Activated CD4-positive, alpha-beta T cell treated with anti-CD3 and anti-CD28 coated beads, Interleukin-2, amount 50 U/mL, for 24 hours (primary cell): ENCODE measurements around the gene EPB42.

Source experiments
- DNase-seq, 2 donors: peaks; one replicate each; pipeline ENCODE4 v3.0.0-alpha.2; 2020; ENCODE audit warnings: low read depth in 1 of 2, low spot score in 1 of 2

Gene EPB42

GRCh38 chr15:43220991-43221403, at the start of gene EPB42:
Gene EPB42, minus strand, starts transcription at chr15:43221018. Its CDS starts 193 bp downstream, at chr15:43220825.
- DNase-seq = no peak

DNA sequence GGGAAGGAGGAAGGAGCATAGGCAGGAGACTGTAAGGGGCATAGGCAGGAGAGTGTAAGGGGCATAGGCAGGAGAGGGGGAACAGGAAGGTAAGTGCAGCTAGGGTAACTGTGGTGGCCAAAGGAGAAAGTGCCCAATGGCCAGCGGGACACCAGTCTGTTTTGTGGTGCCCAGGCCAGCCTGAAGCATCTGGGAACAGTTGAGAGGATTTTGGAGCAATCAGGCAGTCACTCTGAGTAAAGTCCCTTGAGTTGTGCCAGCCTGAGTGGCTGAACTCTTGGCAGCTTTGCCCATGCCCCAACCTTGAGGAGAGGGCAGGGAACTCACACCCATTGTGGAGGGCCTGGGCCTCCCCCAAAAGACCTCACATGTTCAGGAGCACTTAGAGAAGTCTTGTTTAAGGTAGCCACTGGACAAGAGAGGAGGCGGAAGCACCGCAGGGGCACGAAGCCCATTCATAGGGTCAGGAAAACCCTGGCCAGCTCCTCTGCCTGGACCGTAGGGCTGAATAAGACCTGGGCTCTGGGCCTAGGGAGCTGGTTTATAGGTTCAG, 49.4 kb upstream of the EPB42 start:
- DNase-seq = no peak

GRCh38 chr15:43268111-43269105, 47.6 kb upstream of the EPB42 start:
- DNase-seq = no peak

- no peak for DNase-seq
These were observed 46.6 kb upstream of the EPB42 start for GRCh38 chr15:43267439-43267838.

DNA sequence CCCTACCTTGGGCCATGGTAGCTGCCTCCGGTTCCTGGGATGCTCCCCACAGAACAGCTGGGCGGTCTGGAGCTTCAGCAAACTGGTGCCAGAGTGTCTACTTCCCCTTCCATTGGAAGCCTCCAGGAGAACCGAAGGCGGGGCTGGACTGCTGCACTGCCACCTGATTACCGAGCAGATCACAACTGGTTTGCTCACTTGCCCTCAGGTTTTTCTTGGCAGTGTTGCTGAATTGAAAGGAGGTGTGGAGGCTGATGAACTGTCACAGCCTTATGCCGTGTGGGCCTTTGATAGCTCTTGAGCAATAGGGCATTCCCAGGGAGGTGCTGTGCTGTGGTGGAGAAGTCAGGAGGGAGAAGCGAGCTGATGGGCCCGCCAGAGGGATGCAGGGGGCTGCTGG, 46.0 kb upstream of the EPB42 start, which contains the start of gene TGM5:
Gene TGM5 (minus strand): TSS at position 95 of the 400 bp plus-strand sequence. CDS start 79 bp downstream, at position 16.
- no peak for DNase-seq

- DNase-seq = no peak
These were observed 45.6 kb upstream of the EPB42 start for GRCh38 chr15:43266386-43266785.

DNA sequence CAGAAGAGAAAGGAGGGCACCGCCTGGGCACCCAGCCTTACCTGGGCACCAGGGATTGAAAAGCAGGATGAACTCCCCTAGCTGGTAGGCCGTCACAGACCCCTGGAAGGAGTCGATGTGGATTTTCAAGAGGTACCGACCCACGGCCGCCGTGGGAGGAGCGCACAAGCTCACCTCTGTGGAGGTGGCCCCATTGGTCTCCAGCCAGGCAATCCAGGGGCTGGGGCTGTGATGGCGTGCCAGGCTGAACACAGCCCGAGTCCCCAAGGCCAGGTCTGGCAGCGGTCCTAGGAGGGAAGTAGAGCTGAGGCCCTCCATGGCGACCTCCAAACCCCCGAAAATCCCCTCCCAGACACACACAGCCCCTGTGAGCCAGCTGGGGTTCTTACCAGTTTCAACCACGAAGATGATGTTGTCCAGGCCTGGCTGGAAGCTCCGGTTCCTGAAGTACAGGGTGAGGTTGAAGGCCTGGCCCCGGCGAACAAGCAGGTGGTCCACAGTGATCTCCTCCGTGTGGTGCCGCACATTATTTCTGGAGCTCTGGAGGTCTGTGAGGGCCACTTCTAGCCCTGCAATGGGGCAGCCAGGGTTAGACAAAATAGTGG, 39.3 kb upstream of the EPB42 start:
- no peak for DNase-seq

GRCh38 chr15:43258781-43259180, 38.0 kb upstream of the EPB42 start:
- DNase-seq = no peak

GRCh38 chr15:43256341-43256740, 35.5 kb upstream of the EPB42 start:
- no peak for DNase-seq

GRCh38 chr15:43255376-43255775, 34.6 kb upstream of the EPB42 start:
- no peak for DNase-seq

- no peak for DNase-seq
These were observed 32.9 kb upstream of the EPB42 start for GRCh38 chr15:43253431-43254403.

DNA sequence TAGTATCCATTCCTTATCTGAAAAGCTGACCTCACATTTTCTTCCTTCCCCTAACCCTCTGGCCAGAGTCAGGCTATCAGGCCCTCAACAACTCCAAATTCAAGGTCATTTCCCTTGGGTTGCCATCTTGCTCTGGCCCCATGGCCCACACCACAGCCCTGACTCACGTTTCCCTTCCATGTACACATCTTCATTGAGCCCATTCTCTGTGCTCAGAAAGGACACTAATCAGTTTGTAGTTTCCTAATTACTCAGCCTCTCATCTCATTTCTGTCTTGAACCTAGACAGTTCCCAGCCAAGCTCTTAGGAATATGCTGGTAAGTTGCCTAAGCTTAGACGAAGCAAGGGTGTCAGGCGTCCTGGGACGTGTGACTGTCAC, 31.0 kb upstream of the EPB42 start:
- DNase-seq = no peak

DNA sequence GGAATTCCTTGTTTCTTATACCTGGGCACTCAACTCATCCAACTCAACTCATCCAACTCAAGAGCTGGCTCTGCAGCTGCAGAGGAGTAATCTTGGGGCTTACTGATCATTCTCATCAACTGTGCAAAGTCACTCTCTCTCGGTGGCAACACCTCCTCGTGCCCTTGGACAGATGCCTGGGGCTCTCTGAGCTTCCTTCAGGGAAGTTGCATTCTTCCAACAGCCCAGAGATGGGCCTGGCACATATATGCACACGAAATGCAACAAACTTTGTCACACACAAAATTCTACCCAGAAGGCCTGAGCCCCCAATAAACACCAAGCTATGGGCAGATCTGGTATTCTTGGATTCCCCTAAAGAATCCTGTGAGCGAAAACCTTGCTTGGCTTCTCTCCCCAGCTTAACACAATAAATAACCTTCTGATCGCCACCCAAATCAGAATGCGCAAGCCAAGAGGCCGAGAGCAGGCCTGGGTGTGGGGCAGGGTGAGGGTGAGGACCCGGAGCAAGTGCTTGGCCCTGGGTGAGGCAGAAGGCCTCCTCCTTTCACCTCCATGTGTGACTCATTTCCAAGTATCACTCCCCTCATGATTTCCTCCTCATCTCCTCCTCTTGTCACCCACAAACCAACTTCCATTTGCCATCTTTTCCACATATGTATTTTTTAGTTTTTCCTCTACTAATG, 30.5 kb upstream of the EPB42 start:
- no peak for DNase-seq

GRCh38 chr15:43250785-43251184, 30.0 kb upstream of the EPB42 start:
- DNase-seq = no peak

DNA sequence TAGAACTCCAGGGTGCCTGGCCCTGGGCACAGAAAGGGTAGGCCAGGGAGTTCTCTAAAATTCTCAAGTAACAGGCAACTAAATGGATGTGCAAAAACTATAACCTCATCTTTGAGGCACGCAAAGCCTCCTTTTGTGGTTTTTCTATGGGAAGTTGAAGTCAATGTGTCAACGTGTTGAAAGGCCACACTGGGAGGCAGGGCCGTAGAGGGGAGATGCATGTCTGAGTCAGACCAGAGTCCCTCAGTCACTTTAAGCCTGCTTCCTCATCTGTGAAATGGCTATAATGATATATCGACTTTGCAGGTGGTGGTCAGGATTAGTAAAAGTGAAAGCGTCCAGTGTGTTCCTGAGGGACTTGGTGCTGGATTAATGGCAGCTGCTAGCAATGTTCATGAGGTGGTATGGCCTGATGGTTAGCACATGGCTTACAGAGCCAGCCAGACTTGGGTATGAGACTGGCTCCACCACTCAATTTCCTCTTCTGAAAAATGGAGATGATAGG, 28.9 kb upstream of the EPB42 start:
- DNase-seq = no peak

DNA sequence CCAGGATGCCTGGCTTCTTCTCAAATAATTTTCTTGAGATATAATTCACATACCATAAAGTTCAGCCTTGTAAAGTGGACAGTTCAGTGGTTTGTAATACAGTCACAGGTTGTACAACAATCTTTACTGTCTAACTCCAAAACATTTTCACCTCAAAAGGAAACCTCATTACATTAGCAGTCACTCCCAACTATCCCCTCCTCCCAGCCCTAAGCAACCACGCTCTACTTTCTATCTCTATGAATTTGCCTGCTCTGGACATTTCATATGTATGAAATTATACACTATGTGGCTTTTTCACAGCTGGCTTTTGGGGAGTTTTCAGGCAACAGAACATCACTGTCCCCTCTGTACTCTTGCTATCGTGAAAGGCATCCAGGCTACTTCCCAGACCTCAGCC, 28.4 kb upstream of the EPB42 start:
- no peak for DNase-seq

- no peak for DNase-seq
These were observed 25.5 kb upstream of the EPB42 start for GRCh38 chr15:43246261-43246774.

DNA sequence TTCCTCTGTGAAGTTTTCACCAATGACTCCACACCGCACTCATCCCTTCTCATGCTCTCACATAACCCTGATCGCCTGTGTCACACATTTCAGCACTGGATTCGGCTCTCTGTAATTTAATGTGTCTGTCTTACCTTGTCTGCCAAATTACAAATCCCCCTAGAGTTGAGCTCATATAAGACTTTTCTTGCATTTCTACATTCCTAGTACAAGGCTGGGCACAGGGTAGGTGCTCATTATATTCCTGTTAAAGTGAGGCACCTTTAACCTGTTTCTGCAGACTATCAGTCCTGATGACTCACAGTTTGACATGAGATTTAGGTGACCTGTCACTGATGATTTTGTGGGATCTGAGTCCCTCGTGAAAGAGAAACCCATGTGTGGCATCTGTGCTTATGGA, 23.3 kb upstream of the EPB42 start:
- DNase-seq = no peak

- DNase-seq = no peak
These were observed 22.3 kb upstream of the EPB42 start for GRCh38 chr15:43243020-43243645.
